T-cell (primary cell): ENCODE measurements around the gene EMC10. TPM values are rescaled to one million over a fixed set of nuclear protein-coding genes. Genes with fewer than 3 reads are reported as not detected.

Experiments used
- total RNA-seq, 35 experiments: library from RNA in 6 of 35; stranded (reverse) in 6 of 35; fragments of 120-200 nt in 1 of 35; gene quantifications; one replicate each; pipeline versions ENCODE4 v1.2.1 to v1.2.4 and lab custom pipeline; 2013 to 2026

EMC10 gene
- total RNA-seq, 5 donors from 2014 or later (not counting 1 experiment from before 2014, with no cell fraction given), result 83.7 to 98.1 (median 89.7) TPM

Other genes with a start within 250 kb of the EMC10 start
- gene KCNC3, start 147.1 kb upstream of the EMC10 start, total RNA-seq, result 1 to 10 TPM in 4 of 5 donors, under 1 TPM in 1; 0.75 to 4.3 (median 1.5) TPM
- 1 to 10 TPM; 2.6 to 7.1 (median 3.0) TPM for gene NAPSA, start 110.9 kb upstream of the EMC10 start, total RNA-seq
- gene NR1H2, start 100.0 kb upstream of the EMC10 start, total RNA-seq, result 100 to 1,000 TPM; 109 to 236 (median 117) TPM
- 10 to 100 TPM; 32.9 to 67.1 (median 54.0) TPM for gene POLD1, start 92.2 kb upstream of the EMC10 start, total RNA-seq
- 1 to 10 TPM in 4 of 5 donors, under 1 TPM in 1; 0.72 to 9.7 (median 4.1) TPM for gene SPIB, start 57.6 kb upstream of the EMC10 start, total RNA-seq
- under 1 TPM in 2 of 5 donors, not detected in 3; 0.28 to 0.38 TPM for gene MYBPC2, start 43.6 kb upstream of the EMC10 start, total RNA-seq
- gene GARIN5A, start 341 bp downstream of the EMC10 start, total RNA-seq, result 1 to 10 TPM in 1 of 5 donors, under 1 TPM in 3, not detected in 1; 0.60 to 1.2 (median 0.67) TPM
- gene JOSD2, start 34.7 kb downstream of the EMC10 start, total RNA-seq, result 10 to 100 TPM; 15.4 to 45.7 (median 40.6) TPM
- not detected for gene ASPDH, start 37.4 kb downstream of the EMC10 start, total RNA-seq
- gene LRRC4B, start 91.9 kb downstream of the EMC10 start, total RNA-seq, result not detected
- under 1 TPM in 3 of 5 donors, not detected in 2; 0.41 to 0.68 (median 0.57) TPM for gene SYT3, start 163.4 kb downstream of the EMC10 start, total RNA-seq
- 1 to 10 TPM in 1 of 5 donors, not detected in 4; 1.5 TPM for gene C19orf81, start 172.9 kb downstream of the EMC10 start, total RNA-seq
- gene SHANK1, start 243.3 kb downstream of the EMC10 start, total RNA-seq, result 1 to 10 TPM in 2 of 5 donors, under 1 TPM in 3; 0.06 to 3.3 (median 0.36) TPM
- gene CLEC11A, start 246.9 kb downstream of the EMC10 start, total RNA-seq, result 1 to 10 TPM; 1.4 to 5.0 (median 3.7) TPM